Fibroblast of the aortic adventitia (primary cell): Measurements from ENCODE around the gene ADM2. TPM values are rescaled to one million over a fixed set of nuclear protein-coding genes. Genes with fewer than 3 reads are reported as not detected.

Source experiments
- DNase-seq: peaks from one replicate; pipeline ENCODE4 v3.0.0-alpha.2; 2010; ENCODE audit warnings: low read depth
- H3K4me3 ChIP-seq: 2 replicates; pipeline ENCODE4 v1.5.1; 2011; ENCODE audit warnings: low read depth, mild to moderate bottlenecking, control low read depth, low read length, moderate library complexity
- CTCF ChIP-seq: IDR thresholded peaks from 2 replicates; pipeline ENCODE4 v1.5.1; 2011; ENCODE audit warnings: mild to moderate bottlenecking, low read length, control low read depth, inconsistent platforms; ENCODE audit not compliant: insufficient read depth
- total RNA-seq: library from RNA; depleted of rRNA; stranded (reverse); fragments of >200 nt; gene quantifications from 2 replicates; pipeline ENCODE4 v1.2.3, GENCODE V29; 2012; ENCODE audit warnings: low replicate concordance

The ADM2 gene
- total RNA-seq, 1 donor: 8.0 TPM

GRCh38 chr22:50463188-50463900, 18.0 kb upstream of the ADM2 start:
- no peak overlapping the region for H3K4me3 ChIP-seq
- TF ChIP-seq CTCF: no peak
- DNase-seq: no peak

GRCh38 chr22:50464451-50464850, 16.9 kb upstream of the ADM2 start:
- no peak overlapping the region for H3K4me3 ChIP-seq
- TF ChIP-seq CTCF: no peak
- DNase-seq: no peak

- no peak for TF ChIP-seq CTCF
- no peak overlapping the region for H3K4me3 ChIP-seq
- DNase-seq: no peak
Measured at GRCh38 chr22:50465066-50465930, 16.0 kb upstream of the ADM2 start.

GRCh38 chr22:50467341-50467740, 14.0 kb upstream of the ADM2 start:
- TF ChIP-seq CTCF: no peak
- no peak for DNase-seq
- no peak overlapping the region for H3K4me3 ChIP-seq

GRCh38 chr22:50467773-50468440, 13.4 kb upstream of the ADM2 start:
- no peak for TF ChIP-seq CTCF
- DNase-seq: no peak
- H3K4me3 ChIP-seq: no peak overlapping the region

- H3K4me3 ChIP-seq: no peak overlapping the region
- no peak for TF ChIP-seq CTCF
- DNase-seq: no peak
Measured at GRCh38 chr22:50468626-50469025, 12.7 kb upstream of the ADM2 start.
